ENCODE data around the gene SLC38A10.
"Not testable (repeated sequence)": the region's sequence is repeated elsewhere in the genome, so short reads cannot be mapped to it uniquely, and the experiment has no call there.

The SLC38A10 gene

DNA sequence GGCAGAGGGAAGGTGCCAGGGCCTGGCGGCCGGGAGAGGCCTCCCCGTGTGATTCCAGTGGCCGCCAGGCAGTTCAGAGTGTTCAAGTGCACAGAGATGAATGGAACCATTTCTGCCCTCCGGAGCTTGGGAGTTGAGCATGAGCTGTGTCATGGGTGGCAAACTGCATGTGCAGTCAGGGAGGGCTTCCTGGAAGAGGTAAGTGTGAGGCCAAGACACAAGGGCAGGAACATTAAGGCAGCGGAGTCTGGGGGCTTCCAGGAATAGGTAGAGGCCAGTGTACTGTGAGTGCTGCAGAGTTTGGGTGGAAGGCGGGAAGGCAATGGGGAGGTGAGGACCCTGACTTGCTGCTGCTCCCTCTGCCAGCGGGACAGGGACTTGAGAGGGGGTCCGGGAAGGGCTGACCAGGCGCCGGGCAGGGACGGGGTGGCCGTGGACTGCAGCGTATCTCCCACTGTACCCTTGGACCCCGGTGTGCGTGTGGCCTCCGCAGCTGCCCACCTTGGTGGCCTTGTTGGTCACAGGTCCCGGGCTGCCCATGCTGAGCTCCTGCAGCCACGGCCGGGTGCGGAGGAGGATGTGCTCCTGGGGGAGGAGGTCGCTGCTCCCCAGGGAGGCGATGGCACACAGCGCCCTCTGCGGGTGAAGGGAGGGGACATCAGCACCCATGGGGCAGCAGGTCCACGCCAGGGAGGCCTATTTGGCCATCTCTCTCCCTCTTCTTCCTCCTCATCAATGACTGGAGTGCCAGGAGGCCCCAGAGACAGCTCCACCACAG is 64.9 kb downstream of the SLC38A10 start:
- Histone ChIP-seq H3K27me3 (ENCODE audit: control insufficient read depth, insufficient read depth, low read length) (no peaks in the 10 kb centered on the region), H3K27ac (ENCODE audit: low read depth, low read length) (no peak overlapping the region), H3K36me3 (ENCODE audit: control insufficient read depth, insufficient read depth, low read length) (peaks cover 34% of the 10 kb centered on the region), H3K9ac (ENCODE audit: low read length) (no peak overlapping the region), H3K4me3 (ENCODE audit: low read depth, low read length) (no peak overlapping the region), H3K4me1 (ENCODE audit: control insufficient read depth, insufficient read depth, low read length) (no peaks in the 10 kb centered on the region), H3K9me3 (ENCODE audit: control insufficient read depth, insufficient read depth, low read depth, low read length) (peaks cover 3% of the 10 kb centered on the region; the same call in 1 of the 2 replicates)

DNA sequence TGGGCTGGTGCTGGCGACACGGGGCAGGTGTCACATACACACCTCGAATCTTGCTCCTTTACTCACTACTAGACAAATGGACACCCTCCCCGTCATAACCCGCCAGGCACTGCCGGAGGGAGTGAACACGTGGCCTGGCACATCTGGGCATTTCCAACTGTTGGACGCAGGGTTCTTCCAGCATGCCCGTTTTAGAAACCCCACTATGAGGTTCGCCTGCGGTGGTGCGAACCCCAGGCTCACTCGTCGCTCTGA is 65.5 kb downstream of the SLC38A10 start:
- Histone ChIP-seq H3K4me3 (ENCODE audit: low read depth, low read length) (no peak overlapping the region), H3K9me3 (ENCODE audit: control insufficient read depth, insufficient read depth, low read depth, low read length) (peaks cover 3% of the 10 kb centered on the region; the same call in 1 of the 2 replicates), H3K36me3 (ENCODE audit: control insufficient read depth, insufficient read depth, low read length) (peaks cover 34% of the 10 kb centered on the region), H3K9ac (ENCODE audit: low read length) (no peak overlapping the region), H3K4me1 (ENCODE audit: control insufficient read depth, insufficient read depth, low read length) (no peaks in the 10 kb centered on the region), H3K27ac (ENCODE audit: low read depth, low read length) (no peak overlapping the region), H3K27me3 (ENCODE audit: control insufficient read depth, insufficient read depth, low read length) (no peaks in the 10 kb centered on the region)

DNA sequence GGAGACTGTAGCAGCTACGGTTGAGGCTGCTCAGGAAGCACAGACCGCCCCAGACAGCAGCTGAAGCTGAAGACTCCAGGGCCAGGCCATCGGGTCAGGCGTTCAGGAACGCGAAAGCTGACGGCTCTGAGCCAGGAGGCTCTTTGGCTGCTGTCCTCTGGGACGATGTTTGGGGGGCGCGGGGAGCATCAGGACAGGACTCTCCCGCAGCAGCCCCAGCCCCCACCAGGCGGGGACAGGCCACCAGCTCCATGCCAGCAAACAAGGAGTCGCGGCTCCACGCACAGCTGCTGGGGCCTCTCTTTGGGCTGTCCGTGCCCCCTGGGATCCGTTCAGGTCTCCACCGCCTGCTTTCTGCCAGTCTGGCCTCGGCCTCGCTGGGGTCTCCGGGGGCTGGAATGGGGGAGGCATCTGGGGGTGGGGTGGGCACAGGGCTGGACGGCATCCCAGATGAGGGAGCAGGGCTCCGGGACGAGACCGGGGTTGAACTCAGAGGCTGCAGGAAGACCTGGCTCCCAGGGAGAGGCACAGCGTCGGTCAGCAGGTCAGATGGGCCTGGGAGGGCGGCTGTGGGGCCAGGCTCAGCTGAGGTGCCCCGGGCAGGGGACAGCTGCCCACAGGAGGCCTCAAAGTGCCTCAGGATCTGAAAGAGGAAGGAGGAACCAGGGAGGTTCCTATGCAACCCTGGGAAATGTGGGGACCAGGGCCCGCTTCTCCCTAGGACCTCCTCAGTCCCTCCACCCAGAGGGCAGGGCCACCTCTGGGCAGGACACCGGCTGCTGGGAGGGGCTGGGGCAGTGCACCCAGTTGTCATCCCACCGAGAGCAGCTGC is 66.1 kb downstream of the SLC38A10 start:
- H3K9me3 ChIP-seq (ENCODE audit: control insufficient read depth, insufficient read depth, low read depth, low read length): peaks cover 3% of the 10 kb centered on the region; the same call in 1 of the 2 replicates
- H3K27ac ChIP-seq (ENCODE audit: low read depth, low read length): no peak overlapping the region
- H3K4me1 ChIP-seq (ENCODE audit: control insufficient read depth, insufficient read depth, low read length): no peaks in the 10 kb centered on the region

DNA sequence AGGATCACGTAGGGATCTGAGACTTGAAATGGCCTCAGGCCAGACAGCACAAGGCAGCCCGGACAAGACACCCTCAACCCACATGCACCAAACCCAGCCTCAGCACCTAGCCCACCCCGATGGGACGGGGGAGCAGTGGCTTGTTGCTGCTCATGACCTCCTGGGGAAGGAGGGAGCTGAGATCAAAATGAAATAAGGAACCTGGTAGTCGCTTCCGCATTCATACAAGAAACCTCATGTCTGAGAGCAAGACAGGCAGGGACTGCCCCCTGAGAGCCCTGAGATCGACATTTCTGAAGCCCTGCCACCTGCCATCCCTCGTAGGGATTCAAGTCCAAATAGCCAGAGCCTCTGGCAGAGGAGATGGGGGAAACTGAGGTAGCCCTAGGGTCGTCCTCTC is 66.7 kb downstream of the SLC38A10 start:
- H3K4me1 ChIP-seq (ENCODE audit: control insufficient read depth, insufficient read depth, low read length): peaks cover 6% of the 10 kb centered on the region; the same call in 1 of the 2 replicates
- H3K27ac ChIP-seq (ENCODE audit: low read depth, low read length): no peak overlapping the region
- H3K4me3 ChIP-seq (ENCODE audit: low read depth, low read length): no peak overlapping the region
- H3K27me3 ChIP-seq (ENCODE audit: control insufficient read depth, insufficient read depth, low read length): 0 out of 2 replicates have a peak, but pooled peaks cover 7% of the 10 kb centered on the region
- peaks cover 34% of the 10 kb centered on the region for H3K36me3 ChIP-seq (ENCODE audit: control insufficient read depth, insufficient read depth, low read length)
- H3K9ac ChIP-seq (ENCODE audit: low read length): no peak overlapping the region
- H3K9me3 ChIP-seq (ENCODE audit: control insufficient read depth, insufficient read depth, low read depth, low read length): peaks cover 3% of the 10 kb centered on the region; the same call in 1 of the 2 replicates

More for the DNA sequence above, 66.1 kb downstream of the SLC38A10 start:
- Histone ChIP-seq H3K27me3 (ENCODE audit: control insufficient read depth, insufficient read depth, low read length) (0 out of 2 replicates have a peak, but pooled peaks cover 2% of the 10 kb centered on the region), H3K36me3 (ENCODE audit: control insufficient read depth, insufficient read depth, low read length) (peaks cover 34% of the 10 kb centered on the region), H3K4me3 (ENCODE audit: low read depth, low read length) (no peak overlapping the region), H3K9ac (ENCODE audit: low read length) (no peak overlapping the region)

DNA sequence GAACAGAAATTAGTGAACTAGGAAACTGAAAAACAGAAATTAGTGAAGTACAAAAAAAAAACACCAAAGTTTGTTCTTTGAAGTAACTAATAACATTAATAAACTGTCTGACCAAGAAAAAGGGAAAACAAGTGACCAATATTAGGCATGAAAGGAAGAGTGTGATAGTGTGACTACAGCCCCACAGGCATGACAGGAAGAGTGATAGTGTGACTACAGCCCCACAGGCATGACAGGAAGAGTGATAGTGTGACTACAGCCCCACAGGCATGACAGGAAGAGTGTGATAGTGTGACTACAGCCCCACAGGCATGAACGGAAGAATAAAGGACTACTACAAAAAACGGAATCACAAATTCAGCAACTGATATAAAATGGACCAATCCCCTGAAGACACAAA is 67.5 kb downstream of the SLC38A10 start:
- H3K27me3 ChIP-seq (ENCODE audit: control insufficient read depth, insufficient read depth, low read length); H3K4me3 ChIP-seq (ENCODE audit: low read depth, low read length); H3K27ac ChIP-seq (ENCODE audit: low read depth, low read length); H3K9me3 ChIP-seq (ENCODE audit: control insufficient read depth, insufficient read depth, low read depth, low read length); H3K9ac ChIP-seq (ENCODE audit: low read length); H3K4me1 ChIP-seq (ENCODE audit: control insufficient read depth, insufficient read depth, low read length): not testable (repeated sequence)
- peaks cover 26% of the 10 kb centered on the region for H3K36me3 ChIP-seq (ENCODE audit: control insufficient read depth, insufficient read depth, low read length)

DNA sequence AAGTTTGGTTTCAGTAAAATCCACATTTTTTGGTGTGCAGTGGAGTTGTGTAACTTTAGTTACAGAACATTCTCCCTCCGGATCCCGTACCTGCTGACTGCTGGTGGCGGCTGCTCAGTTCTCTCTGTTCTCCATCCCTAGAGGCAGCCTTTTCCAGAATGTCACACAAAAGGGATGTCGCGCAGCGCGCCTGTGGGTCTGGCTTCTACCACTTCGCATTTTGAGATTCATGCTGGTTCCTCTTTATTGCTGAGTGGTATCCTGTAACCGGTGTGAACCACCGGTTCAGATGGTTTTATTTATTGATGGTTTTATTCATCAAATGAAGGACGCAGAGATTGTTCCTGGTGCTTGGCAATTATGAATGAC is 71.4 kb downstream of the SLC38A10 start:
- 0 out of 2 replicates have a peak, but pooled peaks cover 7% of the 10 kb centered on the region for H3K27me3 ChIP-seq (ENCODE audit: control insufficient read depth, insufficient read depth, low read length)
- peaks cover 15% of the 10 kb centered on the region for H3K4me1 ChIP-seq (ENCODE audit: control insufficient read depth, insufficient read depth, low read length)
- peaks cover 3% of the 10 kb centered on the region; the same call in 1 of the 2 replicates for H3K9me3 ChIP-seq (ENCODE audit: control insufficient read depth, insufficient read depth, low read depth, low read length)
- 0 out of 2 replicates have a peak overlapping the region, but pooled peaks have one; percentile 31 for H3K27ac ChIP-seq (ENCODE audit: low read depth, low read length)
- H3K9ac ChIP-seq (ENCODE audit: low read length): peak overlapping the region; percentile 64
- H3K4me3 ChIP-seq (ENCODE audit: low read depth, low read length): peak overlapping the region; percentile 60
- H3K36me3 ChIP-seq (ENCODE audit: control insufficient read depth, insufficient read depth, low read length): peaks cover 6% of the 10 kb centered on the region

DNA sequence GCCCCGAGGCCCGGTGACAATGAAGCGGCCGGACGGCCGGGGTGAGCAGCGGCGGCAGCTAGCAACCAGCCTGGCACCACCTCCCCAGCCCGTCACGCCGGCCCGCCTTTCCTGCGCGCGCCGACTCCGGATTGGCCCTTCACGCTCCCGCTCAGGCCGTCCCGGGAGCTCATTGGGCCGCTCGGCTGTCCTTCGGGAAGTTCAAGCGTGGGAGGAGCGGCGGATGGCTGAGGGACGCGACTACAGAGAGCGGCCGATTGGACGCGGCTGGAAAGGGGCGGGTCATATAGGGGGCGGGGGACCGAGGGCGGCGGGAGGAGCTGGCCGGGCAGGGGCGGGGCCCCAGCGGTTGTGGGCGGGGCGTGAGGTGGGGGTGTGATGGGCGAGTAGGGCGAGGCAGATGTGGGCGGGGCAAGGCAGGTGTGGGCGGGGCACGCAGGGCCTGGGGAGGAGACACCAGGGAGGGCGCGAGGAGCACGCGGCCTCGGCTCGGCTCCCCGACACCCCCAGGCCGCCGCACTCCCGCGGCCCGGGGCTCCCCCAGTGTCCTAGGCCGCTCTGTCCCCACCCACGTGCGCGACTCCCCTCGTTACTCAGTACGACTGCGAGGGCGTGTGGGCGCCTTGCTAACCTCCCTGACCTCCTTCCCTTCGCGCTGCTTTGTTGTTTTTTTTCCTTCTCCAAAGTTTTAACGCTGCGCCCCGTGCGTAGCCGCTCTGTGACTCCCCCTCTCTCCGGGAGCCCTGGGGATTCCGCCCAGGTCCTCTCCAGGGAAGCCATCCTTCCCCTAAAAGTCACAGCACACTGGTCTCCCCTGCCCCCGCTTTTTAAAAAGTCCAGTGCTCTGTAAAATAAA is 72.0 kb downstream of the SLC38A10 start, which contains the start of gene CEP131:
TSS of gene CEP131 (minus strand) at position 60 of the 856 bp plus-strand sequence. CDS start 2,909 bp downstream, outside the sequence.
- Histone ChIP-seq H3K9me3 (ENCODE audit: control insufficient read depth, insufficient read depth, low read depth, low read length) (peaks cover 3% of the 10 kb centered on the region; the same call in 1 of the 2 replicates), H3K27me3 (ENCODE audit: control insufficient read depth, insufficient read depth, low read length) (0 out of 2 replicates have a peak, but pooled peaks cover 7% of the 10 kb centered on the region), H3K36me3 (ENCODE audit: control insufficient read depth, insufficient read depth, low read length) (peaks cover 6% of the 10 kb centered on the region), H3K27ac (ENCODE audit: low read depth, low read length) (peak within 1 kb of the TSS; percentile 31; the same call in 1 of the 2 replicates), H3K4me1 (ENCODE audit: control insufficient read depth, insufficient read depth, low read length) (peaks cover 15% of the 10 kb centered on the region), H3K4me3 (ENCODE audit: low read depth, low read length) (peak within 1 kb of the TSS; percentile 91), H3K9ac (ENCODE audit: low read length) (peak within 1 kb of the TSS; percentile 64)

DNA sequence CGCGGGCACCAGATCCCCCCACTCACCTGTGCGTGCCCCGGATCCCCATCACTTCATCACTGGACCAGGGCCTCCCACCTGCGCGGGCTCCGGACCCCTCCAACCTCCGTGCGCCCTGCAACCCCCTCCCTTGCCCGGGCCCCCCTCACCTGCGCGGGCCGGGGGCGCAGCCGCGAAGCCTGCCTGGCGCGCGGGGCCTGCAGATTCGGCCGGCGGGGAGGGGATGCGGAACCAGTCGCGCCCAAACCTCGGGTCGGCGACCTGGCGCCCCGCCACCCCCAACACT is 72.5 kb downstream of the SLC38A10 start:
- peaks cover 15% of the 10 kb centered on the region for H3K4me1 ChIP-seq (ENCODE audit: control insufficient read depth, insufficient read depth, low read length)
- H3K36me3 ChIP-seq (ENCODE audit: control insufficient read depth, insufficient read depth, low read length): peaks cover 7% of the 10 kb centered on the region
- peaks cover 3% of the 10 kb centered on the region; the same call in 1 of the 2 replicates for H3K9me3 ChIP-seq (ENCODE audit: control insufficient read depth, insufficient read depth, low read depth, low read length)
- 0 out of 2 replicates have a peak, but pooled peaks cover 7% of the 10 kb centered on the region for H3K27me3 ChIP-seq (ENCODE audit: control insufficient read depth, insufficient read depth, low read length)
- H3K27ac ChIP-seq (ENCODE audit: low read depth, low read length): no peak overlapping the region
- peak overlapping the region; percentile 91 for H3K4me3 ChIP-seq (ENCODE audit: low read depth, low read length)
- no peak overlapping the region for H3K9ac ChIP-seq (ENCODE audit: low read length)

DNA sequence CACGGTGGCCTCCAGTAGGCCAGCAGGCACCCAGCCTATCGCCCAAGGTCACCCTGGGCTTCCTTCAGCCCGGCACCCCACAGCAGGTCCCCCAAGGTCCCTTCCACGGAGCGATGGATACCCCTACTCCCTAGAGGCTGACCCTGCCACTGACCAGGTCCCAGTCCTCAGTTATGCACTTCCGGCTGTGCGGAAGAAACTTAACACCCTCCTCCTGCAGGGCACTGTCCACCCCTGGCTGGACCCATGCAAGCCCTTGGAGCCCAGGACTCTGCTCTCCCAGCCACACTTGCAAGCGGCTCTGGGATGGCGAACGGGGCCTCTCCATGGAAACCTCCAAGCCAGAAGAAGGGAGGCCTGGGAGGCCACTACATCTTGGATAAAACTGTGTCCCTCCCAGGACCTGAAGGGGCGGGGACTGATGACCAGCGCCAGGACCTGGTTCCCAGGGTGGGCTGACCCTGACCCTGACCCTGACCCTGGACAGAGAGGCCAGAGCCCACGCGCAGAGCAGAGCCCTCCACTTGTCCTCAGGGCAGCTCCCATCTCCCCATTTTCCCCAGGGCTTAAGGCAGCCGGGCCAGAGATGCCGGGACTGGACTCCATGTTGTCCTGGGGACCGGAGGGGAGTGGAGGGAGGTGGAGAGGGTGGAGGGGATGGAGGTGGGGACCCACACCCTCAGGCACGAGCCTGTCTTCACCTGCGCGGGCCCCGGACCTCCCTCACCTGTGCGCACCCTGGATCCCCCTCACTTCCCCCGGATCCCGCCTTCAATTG is 73.1 kb downstream of the SLC38A10 start:
- Histone ChIP-seq H3K4me1 (ENCODE audit: control insufficient read depth, insufficient read depth, low read length) (peaks cover 15% of the 10 kb centered on the region), H3K4me3 (ENCODE audit: low read depth, low read length) (peak overlapping the region; percentile 91), H3K9ac (ENCODE audit: low read length) (peak overlapping the region; percentile 1), H3K36me3 (ENCODE audit: control insufficient read depth, insufficient read depth, low read length) (peaks cover 12% of the 10 kb centered on the region), H3K9me3 (ENCODE audit: control insufficient read depth, insufficient read depth, low read depth, low read length) (peaks cover 2% of the 10 kb centered on the region; the same call in 1 of the 2 replicates), H3K27ac (ENCODE audit: low read depth, low read length) (no peak overlapping the region), H3K27me3 (ENCODE audit: control insufficient read depth, insufficient read depth, low read length) (0 out of 2 replicates have a peak, but pooled peaks cover 7% of the 10 kb centered on the region)

DNA sequence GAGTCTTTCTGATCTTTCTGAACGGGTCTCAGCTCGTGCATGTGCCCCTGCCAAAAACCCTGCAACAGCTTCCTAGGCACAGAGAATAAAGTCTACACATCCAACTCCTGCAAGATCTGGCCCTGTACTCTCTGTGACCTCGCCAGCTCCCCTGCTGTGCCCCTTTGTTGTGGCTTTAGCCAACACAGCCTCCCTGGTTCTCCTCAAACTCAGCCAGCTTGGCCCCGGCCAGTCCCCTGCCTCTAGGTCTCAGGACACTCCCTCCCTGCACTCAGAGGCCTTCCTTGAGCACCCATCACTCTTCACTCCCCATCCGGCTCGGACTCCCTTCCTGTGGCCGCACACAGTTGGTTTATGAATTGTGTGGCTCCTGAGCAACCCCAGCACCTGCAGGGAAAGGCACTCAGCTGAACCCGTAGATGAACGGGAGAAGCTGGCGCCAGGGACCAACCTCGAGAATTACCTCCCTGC is 73.7 kb downstream of the SLC38A10 start:
- Histone ChIP-seq H3K27ac (ENCODE audit: low read depth, low read length) (no peak overlapping the region), H3K9me3 (ENCODE audit: control insufficient read depth, insufficient read depth, low read depth, low read length) (no peaks in the 10 kb centered on the region), H3K4me3 (ENCODE audit: low read depth, low read length) (peak overlapping the region; percentile 91), H3K9ac (ENCODE audit: low read length) (no peak overlapping the region), H3K27me3 (ENCODE audit: control insufficient read depth, insufficient read depth, low read length) (0 out of 2 replicates have a peak, but pooled peaks cover 7% of the 10 kb centered on the region), H3K4me1 (ENCODE audit: control insufficient read depth, insufficient read depth, low read length) (peaks cover 15% of the 10 kb centered on the region), H3K36me3 (ENCODE audit: control insufficient read depth, insufficient read depth, low read length) (peaks cover 18% of the 10 kb centered on the region)

Measured in HUES6 (cell line).